NCI-H524 treated with DMSO at 0.1 percent for 48 hours (cell line): ENCODE measurements around the gene DNAH2.

Experiments used
- DNase-seq: peaks from one replicate; lab custom pipeline; 2025; lab: John Stamatoyannopoulos, UW

Gene DNAH2

GRCh38 chr17:7716901-7717755, at the start of gene DNAH2:
TSS of gene DNAH2 (plus strand) at chr17:7717744. CDS start at chr17:7719735, 1,991 bp downstream.
- peak; percentile 56 for DNase-seq

- DNase-seq, result no peak
Observed at GRCh38 chr17:7668482-7668881, 49.1 kb upstream of the DNAH2 start.

GRCh38 chr17:7673239-7673638, 44.3 kb upstream of the DNAH2 start:
- no peak for DNase-seq

GRCh38 chr17:7674934-7675333, 42.6 kb upstream of the DNAH2 start:
- DNase-seq, result no peak

- DNase-seq, result no peak
Observed at GRCh38 chr17:7676533-7676932, 41.0 kb upstream of the DNAH2 start.

- DNase-seq, result no peak
Observed at GRCh38 chr17:7677388-7678067, 40.0 kb upstream of the DNAH2 start.

GRCh38 chr17:7684851-7685532, 32.6 kb upstream of the DNAH2 start:
- DNase-seq, result no peak

GRCh38 chr17:7685533-7686221, 31.9 kb upstream of the DNAH2 start:
- peak; percentile 33 for DNase-seq

- peak; percentile 29 for DNase-seq
Observed at GRCh38 chr17:7686222-7687071, 31.1 kb upstream of the DNAH2 start.

- peak; percentile 29 for DNase-seq
Observed at GRCh38 chr17:7687072-7687907, 30.3 kb upstream of the DNAH2 start, which contains the start of gene TP53. TSS of gene TP53 (minus strand) at chr17:7687490. CDS start at chr17:7676594, 10,896 bp downstream.

- DNase-seq, result peak; percentile 76
Observed at GRCh38 chr17:7687908-7688807, 29.4 kb upstream of the DNAH2 start, which contains the start of gene WRAP53. TSS of gene WRAP53 (plus strand) at chr17:7688477. CDS start at chr17:7688649, 172 bp downstream.

- no peak for DNase-seq
Observed at GRCh38 chr17:7688808-7689316, 28.7 kb upstream of the DNAH2 start.

- peak; percentile 50 for DNase-seq
Observed at GRCh38 chr17:7695586-7695985, 22.0 kb upstream of the DNAH2 start.

GRCh38 chr17:7697828-7698588, 19.5 kb upstream of the DNAH2 start:
- DNase-seq, result no peak

- DNase-seq, result no peak
Observed at GRCh38 chr17:7700510-7700909, 17.0 kb upstream of the DNAH2 start.

- DNase-seq, result no peak
Observed at GRCh38 chr17:7701681-7702080, 15.9 kb upstream of the DNAH2 start.

- DNase-seq, result no peak
Observed at GRCh38 chr17:7702776-7703175, 14.8 kb upstream of the DNAH2 start.
